A673 (cell line): ENCODE results near the gene RPH3AL. TPM values are rescaled to one million over a fixed set of nuclear protein-coding genes. Genes with fewer than 3 reads are reported as not detected.

Source experiments
- BruUV-seq: library from RNA; stranded (reverse); fragments of 400-500 nt; replicated peaks from 2 replicates; lab custom pipeline; 2021; lab: Mats Ljungman, UMichigan
- CTCF ChIA-PET: fragments of 300-600 bp; sonication (Branson Sonifier 250); formaldehyde crosslinking; loops from one replicate; lab custom pipeline; 2022; ENCODE audit warnings: antibody characterized with exemption; lab: Charles Lee
- POLR2A ChIA-PET: fragments of 300-600 bp; sonication (Branson Sonifier 250); formaldehyde crosslinking; loops from one replicate; lab custom pipeline; 2022; ENCODE audit warnings: antibody characterized with exemption; ENCODE audit not compliant: low non-redundant PET; lab: Charles Lee
- DNase-seq: peaks from one replicate; pipeline ENCODE4 v3.0.0-alpha.2; 2015; ENCODE audit warnings: low spot score
- H3K27ac ChIP-seq: fragments of 200-600 bp; sonication (generic); 2 replicates; pipeline ENCODE4 v1.5.1; 2016; ENCODE audit warnings: mixed run types, low read depth, mild to moderate bottlenecking, mixed read lengths, antibody characterized with exemption, low read length; ENCODE audit not compliant: poor library complexity, severe bottlenecking
- H3K27me3 ChIP-seq: fragments of 200-600 bp; sonication (generic); replicated peaks from 2 replicates; pipeline ENCODE4 v1.6.1; 2017; ENCODE audit warnings: mixed run types, low read depth, mild to moderate bottlenecking, mixed read lengths, antibody characterized with exemption, low read length; ENCODE audit not compliant: insufficient read depth, poor library complexity
- H3K36me3 ChIP-seq: fragments of 200-600 bp; sonication (generic); 2 replicates; pipeline ENCODE4 v1.6.1; 2016; ENCODE audit warnings: mixed run types, mild to moderate bottlenecking, mixed read lengths, antibody characterized with exemption, low read length; ENCODE audit not compliant: insufficient read depth, poor library complexity, severe bottlenecking
- H3K4me1 ChIP-seq: fragments of 200-600 bp; sonication (generic); 2 replicates; pipeline ENCODE4 v1.6.1; 2017; ENCODE audit warnings: mixed run types, mild to moderate bottlenecking, mixed read lengths, antibody characterized with exemption, low read length; ENCODE audit not compliant: insufficient read depth, poor library complexity, severe bottlenecking
- H3K4me3 ChIP-seq: fragments of 200-600 bp; sonication (generic); 2 replicates; pipeline ENCODE4 v1.5.1; 2016; ENCODE audit warnings: low read depth, mixed run types, mild to moderate bottlenecking, mixed read lengths, low read length; ENCODE audit not compliant: poor library complexity, severe bottlenecking
- H3K9me3 ChIP-seq: fragments of 200-600 bp; sonication (generic); 2 replicates; pipeline ENCODE4 v1.6.1; 2016; ENCODE audit warnings: mixed run types, low read depth, mild to moderate bottlenecking, mixed read lengths, antibody characterized with exemption, low read length; ENCODE audit not compliant: poor library complexity, severe bottlenecking
- EZH2 ChIP-seq: fragments of 200-600 bp; sonication (generic); IDR thresholded peaks from 2 replicates; pipeline ENCODE4 v1.6.1; 2017; ENCODE audit warnings: borderline replicate concordance, low read depth, mild to moderate bottlenecking, mixed read lengths, antibody characterized with exemption, low read length; ENCODE audit not compliant: poor library complexity, severe bottlenecking
- intact Hi-C: fragments of 100-400 bp; cut with micrococcal nuclease; formaldehyde crosslinking; loops from one replicate; pipeline ENCODE4 v1.10.0; 2022; ENCODE audit not compliant: unreplicated experiment
- total RNA-seq: library from RNA; stranded (reverse); gene quantifications from 2 replicates; pipeline ENCODE4 v1.2.3, GENCODE V29; 2021
- TF ChIP-seq, protein P1 (sequence below): fragments of 300-800, 200-600 bp; sonication (generic); conservative IDR thresholded peaks from 2 replicates; pipeline ENCODE4 v1.5.1; 2017; ENCODE audit warnings: low read depth, mild to moderate bottlenecking, antibody characterized with exemption, low read length, moderate library complexity, mixed read lengths

RPH3AL gene
- total RNA-seq, 1 experiment from 2014 or later, result 0.82 TPM

DNA sequence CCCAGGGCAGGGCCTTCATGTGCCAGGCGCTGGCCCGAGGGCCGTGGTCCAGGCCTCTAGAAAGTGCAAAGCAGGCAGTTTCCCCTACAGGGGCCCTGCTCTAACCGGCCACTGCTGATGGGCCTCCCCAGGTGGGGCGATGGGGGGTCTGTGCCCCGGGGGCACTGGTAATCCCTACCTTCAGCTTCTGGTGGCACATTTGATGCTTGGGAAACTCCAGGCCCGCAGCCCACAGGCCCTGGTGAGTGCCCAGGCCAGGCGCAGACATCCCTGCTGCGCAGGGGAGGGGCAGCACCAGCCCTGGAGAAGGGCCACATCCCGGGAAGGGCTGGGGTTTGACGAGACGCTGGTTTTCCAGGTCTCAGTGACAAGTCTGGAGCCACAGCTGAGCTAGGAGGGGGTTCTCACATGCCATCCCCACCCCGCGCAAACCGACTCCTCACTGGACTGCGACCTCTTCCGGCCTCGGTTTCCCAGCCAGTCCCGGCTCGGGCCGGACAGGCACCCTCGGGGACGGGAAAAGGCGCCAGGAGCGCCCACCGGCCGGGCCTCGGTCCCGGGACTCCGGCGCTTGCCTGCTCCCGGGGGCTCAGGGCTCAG lies 172.7 kb downstream of the RPH3AL start:
- DNase-seq, result no peak
- CTCF ChIA-PET, result no interaction called here
- Histone ChIP-seq H3K27me3 (peaks cover 34% of the 10 kb centered on the region), H3K9me3 (no peaks in the 10 kb centered on the region), H3K36me3 (no peaks in the 10 kb centered on the region), H3K4me1 (no peaks in the 10 kb centered on the region), H3K27ac (no peak overlapping the region), H3K4me3 (peak overlapping the region; percentile 46)
- TF ChIP-seq, protein P1, sequence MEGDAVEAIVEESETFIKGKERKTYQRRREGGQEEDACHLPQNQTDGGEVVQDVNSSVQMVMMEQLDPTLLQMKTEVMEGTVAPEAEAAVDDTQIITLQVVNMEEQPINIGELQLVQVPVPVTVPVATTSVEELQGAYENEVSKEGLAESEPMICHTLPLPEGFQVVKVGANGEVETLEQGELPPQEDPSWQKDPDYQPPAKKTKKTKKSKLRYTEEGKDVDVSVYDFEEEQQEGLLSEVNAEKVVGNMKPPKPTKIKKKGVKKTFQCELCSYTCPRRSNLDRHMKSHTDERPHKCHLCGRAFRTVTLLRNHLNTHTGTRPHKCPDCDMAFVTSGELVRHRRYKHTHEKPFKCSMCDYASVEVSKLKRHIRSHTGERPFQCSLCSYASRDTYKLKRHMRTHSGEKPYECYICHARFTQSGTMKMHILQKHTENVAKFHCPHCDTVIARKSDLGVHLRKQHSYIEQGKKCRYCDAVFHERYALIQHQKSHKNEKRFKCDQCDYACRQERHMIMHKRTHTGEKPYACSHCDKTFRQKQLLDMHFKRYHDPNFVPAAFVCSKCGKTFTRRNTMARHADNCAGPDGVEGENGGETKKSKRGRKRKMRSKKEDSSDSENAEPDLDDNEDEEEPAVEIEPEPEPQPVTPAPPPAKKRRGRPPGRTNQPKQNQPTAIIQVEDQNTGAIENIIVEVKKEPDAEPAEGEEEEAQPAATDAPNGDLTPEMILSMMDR, result no peak
- peak; percentile 18 for TF ChIP-seq EZH2
- POLR2A ChIA-PET, result no interaction called here
- intact Hi-C loops, result no loop called here
- no TSS peak for BruUV-seq

DNA sequence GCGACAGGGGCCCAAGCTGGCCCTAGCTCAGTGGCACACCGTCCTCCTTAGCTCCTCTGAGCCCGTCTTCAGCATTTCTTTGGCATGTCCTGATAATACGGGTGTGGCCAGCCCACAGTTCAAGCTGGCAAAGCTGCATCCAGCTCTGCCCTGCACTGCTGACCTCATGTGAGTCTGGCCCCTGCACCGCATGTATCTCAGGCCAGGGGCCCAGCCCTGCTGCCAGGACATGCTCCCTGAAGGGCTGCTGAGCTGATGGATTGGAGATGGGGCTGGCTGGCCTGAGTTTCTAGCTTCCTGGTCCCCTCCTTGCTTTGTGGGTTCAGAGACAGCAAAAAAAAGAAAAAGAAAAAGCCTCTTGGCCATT lies 173.6 kb downstream of the RPH3AL start:
- Histone ChIP-seq H3K4me1 (no peaks in the 10 kb centered on the region), H3K27me3 (peaks cover 34% of the 10 kb centered on the region), H3K4me3 (no peak overlapping the region), H3K9me3 (no peaks in the 10 kb centered on the region), H3K36me3 (no peaks in the 10 kb centered on the region), H3K27ac (no peak overlapping the region)
- TF ChIP-seq EZH2, result no peak
- TF ChIP-seq, protein P1, result no peak
- no peak for DNase-seq
- CTCF ChIA-PET, result no interaction called here
- BruUV-seq, result no TSS peak
- intact Hi-C loops, result no loop called here
- POLR2A ChIA-PET, result no interaction called here

DNA sequence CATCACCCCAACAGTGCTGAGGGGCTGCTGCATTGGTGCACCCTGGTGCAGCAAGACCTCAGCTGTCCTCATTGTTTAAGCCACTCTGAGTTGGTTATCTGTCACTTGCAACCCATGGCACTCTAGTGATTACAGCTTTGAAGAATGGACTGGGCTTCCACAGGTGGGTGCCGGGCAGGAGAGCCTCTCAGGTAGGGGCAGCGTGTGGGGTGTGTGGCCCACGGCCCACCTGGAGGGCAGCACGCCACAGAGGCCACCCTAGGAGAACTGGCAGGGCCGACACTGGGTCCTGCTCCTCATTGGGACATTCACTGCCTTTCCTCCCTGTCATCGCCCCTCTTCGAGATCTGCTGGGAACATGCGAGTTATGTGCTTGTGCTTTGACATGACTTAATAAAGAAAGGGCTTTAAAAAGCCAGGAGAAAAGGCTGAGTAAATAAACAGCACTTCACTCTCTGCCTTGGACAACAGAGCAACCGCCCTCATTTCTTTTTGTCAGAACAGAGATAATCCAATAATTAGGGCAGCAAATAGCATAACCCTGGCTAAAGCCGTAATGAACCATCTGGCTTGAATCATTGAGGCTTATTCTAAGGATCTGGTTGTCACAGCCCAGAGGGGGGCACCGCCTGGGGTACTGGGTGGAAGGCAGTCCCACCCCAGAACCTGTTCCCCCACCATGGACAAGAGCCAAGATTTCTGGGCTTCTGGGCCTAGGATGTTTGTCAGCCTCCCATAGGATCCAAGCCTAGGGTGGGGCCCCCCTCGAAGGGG lies 174.1 kb downstream of the RPH3AL start:
- H3K27me3 ChIP-seq, result peaks cover 34% of the 10 kb centered on the region
- POLR2A ChIA-PET, result no interaction called here
- no peak for DNase-seq
- no peaks in the 10 kb centered on the region for H3K9me3 ChIP-seq
- BruUV-seq, result no TSS peak
- no peaks in the 10 kb centered on the region for H3K4me1 ChIP-seq
- TF ChIP-seq EZH2, result no peak
- TF ChIP-seq, protein P1, result no peak
- no peaks in the 10 kb centered on the region for H3K36me3 ChIP-seq
- H3K27ac ChIP-seq, result no peak overlapping the region
- intact Hi-C loops, result no loop called here
- CTCF ChIA-PET, result no interaction called here
- no peak overlapping the region for H3K4me3 ChIP-seq
